Measurements from ENCODE around the gene AJUBA. TPM values are rescaled to one million over a fixed set of nuclear protein-coding genes. Genes with fewer than 3 reads are reported as not detected.
"Not testable (repeated sequence)": the region's sequence is repeated elsewhere in the genome, so short reads cannot be mapped to it uniquely, and the experiment has no call there.

AJUBA gene
- total RNA-seq, 1 donor from 2014 or later: 146 TPM

GRCh38 chr14:23015618-23016017 is 33.3 kb upstream of the AJUBA start:
- Histone ChIP-seq H3K4me2 (ENCODE audit: low read length) (no peak overlapping the region), H3K9me3 (ENCODE audit: insufficient read depth, low read depth, low read length) (no peaks in the 10 kb centered on the region), H3K4me3 (ENCODE audit: insufficient read depth, low read depth, low read length) (no peak overlapping the region), H3K79me2 (ENCODE audit: insufficient read depth, low read length) (no peaks in the 10 kb centered on the region), H3K27me3 (ENCODE audit: insufficient read depth, low read length) (no peaks in the 10 kb centered on the region), H3K27ac (ENCODE audit: low read depth, low read length) (no peak overlapping the region), H3K4me1 (ENCODE audit: insufficient read depth, low read length) (no peaks in the 10 kb centered on the region), H3K9ac (ENCODE audit: low read length) (no peak overlapping the region), H3K36me3 (ENCODE audit: insufficient read depth, low read length) (no peaks in the 10 kb centered on the region), H2AFZ (ENCODE audit: low read depth, low read length) (no peak overlapping the region), H4K20me1 (ENCODE audit: insufficient read depth, low read length) (no peaks in the 10 kb centered on the region)
- H3K36me3 Mint-ChIP-seq (ENCODE audit: low read depth, unreplicated experiment): peaks cover 1% of the 10 kb centered on the region
- no peak overlapping the region for H3K4me3 Mint-ChIP-seq (ENCODE audit: unreplicated experiment)
- FAIRE-seq (no peak), DNase-seq (ENCODE audit: low read depth) (no peak)
- no peaks in the 10 kb centered on the region for H3K9me3 Mint-ChIP-seq (ENCODE audit: unreplicated experiment)
- no peak overlapping the region for H3K27ac Mint-ChIP-seq (ENCODE audit: unreplicated experiment)
- no peaks in the 10 kb centered on the region for H3K27me3 Mint-ChIP-seq (ENCODE audit: low read depth, unreplicated experiment)
- no peaks in the 10 kb centered on the region for H3K4me1 Mint-ChIP-seq (ENCODE audit: low read depth, unreplicated experiment)
- TF ChIP-seq EZH2 (IDR thresholded peaks at IDR 0.05; ENCODE audit: insufficient read depth, low read length) (no peak), CTCF (IDR thresholded peaks at IDR 0.05; ENCODE audit: insufficient read depth, low read depth, low read length) (no peak)

- not testable (repeated sequence) for H3K27ac ChIP-seq (ENCODE audit: low read depth, low read length); FAIRE-seq; H3K27me3 ChIP-seq (ENCODE audit: insufficient read depth, low read length); H3K4me3 Mint-ChIP-seq (ENCODE audit: unreplicated experiment); H3K36me3 Mint-ChIP-seq (ENCODE audit: low read depth, unreplicated experiment); H3K27me3 Mint-ChIP-seq (ENCODE audit: low read depth, unreplicated experiment); H3K9me3 ChIP-seq (ENCODE audit: insufficient read depth, low read depth, low read length); H3K36me3 ChIP-seq (ENCODE audit: insufficient read depth, low read length); H2AFZ ChIP-seq (ENCODE audit: low read depth, low read length); H4K20me1 ChIP-seq (ENCODE audit: insufficient read depth, low read length); H3K4me2 ChIP-seq (ENCODE audit: low read length); DNase-seq (ENCODE audit: low read depth); H3K79me2 ChIP-seq (ENCODE audit: insufficient read depth, low read length); H3K9ac ChIP-seq (ENCODE audit: low read length); H3K4me1 Mint-ChIP-seq (ENCODE audit: low read depth, unreplicated experiment); H3K4me3 ChIP-seq (ENCODE audit: insufficient read depth, low read depth, low read length); H3K27ac Mint-ChIP-seq (ENCODE audit: unreplicated experiment); H3K9me3 Mint-ChIP-seq (ENCODE audit: unreplicated experiment); H3K4me1 ChIP-seq (ENCODE audit: insufficient read depth, low read length)
Measured at GRCh38 chr14:23013749-23014054, 31.4 kb upstream of the AJUBA start.

GRCh38 chr14:23013054-23013748 is 30.9 kb upstream of the AJUBA start:
- Histone ChIP-seq H3K4me2 (ENCODE audit: low read length) (no peak overlapping the region), H3K27me3 (ENCODE audit: insufficient read depth, low read length) (no peaks in the 10 kb centered on the region), H3K4me3 (ENCODE audit: insufficient read depth, low read depth, low read length) (no peak overlapping the region), H3K9me3 (ENCODE audit: insufficient read depth, low read depth, low read length) (no peaks in the 10 kb centered on the region), H3K79me2 (ENCODE audit: insufficient read depth, low read length) (no peaks in the 10 kb centered on the region), H3K4me1 (ENCODE audit: insufficient read depth, low read length) (peaks cover 6% of the 10 kb centered on the region), H2AFZ (ENCODE audit: low read depth, low read length) (no peak overlapping the region), H3K9ac (ENCODE audit: low read length) (no peak overlapping the region), H3K36me3 (ENCODE audit: insufficient read depth, low read length) (no peaks in the 10 kb centered on the region), H3K27ac (ENCODE audit: low read depth, low read length) (no peak overlapping the region), H4K20me1 (ENCODE audit: insufficient read depth, low read length) (no peaks in the 10 kb centered on the region)
- H3K27me3 Mint-ChIP-seq (ENCODE audit: low read depth, unreplicated experiment): no peaks in the 10 kb centered on the region
- H3K36me3 Mint-ChIP-seq (ENCODE audit: low read depth, unreplicated experiment): no peaks in the 10 kb centered on the region
- no peaks in the 10 kb centered on the region for H3K4me1 Mint-ChIP-seq (ENCODE audit: low read depth, unreplicated experiment)
- FAIRE-seq: no peak
- no peak overlapping the region for H3K27ac Mint-ChIP-seq (ENCODE audit: unreplicated experiment)
- no peaks in the 10 kb centered on the region for H3K9me3 Mint-ChIP-seq (ENCODE audit: unreplicated experiment)
- no peak for DNase-seq (ENCODE audit: low read depth)
- no peak overlapping the region for H3K4me3 Mint-ChIP-seq (ENCODE audit: unreplicated experiment)
- TF ChIP-seq EZH2 (IDR thresholded peaks at IDR 0.05; ENCODE audit: insufficient read depth, low read length) (no peak), CTCF (IDR thresholded peaks at IDR 0.05; ENCODE audit: insufficient read depth, low read depth, low read length) (no peak)
